HG02588 (cell line): ENCODE measurements around the gene CTNS.

Experiments
- ATAC-seq: cut with Tn5 transposase; IDR thresholded peaks from one replicate; pipeline ENCODE4 v1.9.1; 2021; ENCODE audit warnings: mild to moderate bottlenecking, moderate library complexity; ENCODE audit not compliant: unreplicated experiment

Gene CTNS

GRCh38 chr17:3636154-3636907 is at the start of gene CTNS, which contains the start of gene SHPK:
Gene CTNS, plus strand, starts transcription at chr17:3636760. Its CDS starts 3,447 bp downstream, at chr17:3640207.
Gene SHPK, minus strand, starts transcription at chr17:3636250. Its CDS starts 31 bp downstream, at chr17:3636219.
- ATAC-seq, result peak; percentile 91

DNA sequence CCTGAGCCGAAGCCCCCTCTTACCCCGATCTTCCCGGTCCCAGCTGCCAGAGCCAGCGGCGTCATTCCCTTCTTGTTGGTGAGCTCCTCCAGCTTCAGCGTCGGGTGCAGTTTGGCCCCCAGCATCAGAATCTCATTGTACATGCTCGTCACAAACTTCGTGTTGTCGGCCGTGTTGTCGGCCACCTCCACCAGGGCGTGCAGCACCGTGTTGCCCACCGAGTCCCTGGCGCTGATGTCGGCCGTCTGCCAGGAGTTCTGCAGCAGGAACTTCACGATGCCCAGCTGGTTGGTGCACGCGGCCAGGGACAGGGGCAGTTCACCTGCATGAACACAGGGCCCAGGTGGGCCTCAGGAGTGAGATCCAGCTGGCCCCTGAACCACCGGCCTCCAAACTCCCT is 46.8 kb upstream of the CTNS start:
- no peak for ATAC-seq

DNA sequence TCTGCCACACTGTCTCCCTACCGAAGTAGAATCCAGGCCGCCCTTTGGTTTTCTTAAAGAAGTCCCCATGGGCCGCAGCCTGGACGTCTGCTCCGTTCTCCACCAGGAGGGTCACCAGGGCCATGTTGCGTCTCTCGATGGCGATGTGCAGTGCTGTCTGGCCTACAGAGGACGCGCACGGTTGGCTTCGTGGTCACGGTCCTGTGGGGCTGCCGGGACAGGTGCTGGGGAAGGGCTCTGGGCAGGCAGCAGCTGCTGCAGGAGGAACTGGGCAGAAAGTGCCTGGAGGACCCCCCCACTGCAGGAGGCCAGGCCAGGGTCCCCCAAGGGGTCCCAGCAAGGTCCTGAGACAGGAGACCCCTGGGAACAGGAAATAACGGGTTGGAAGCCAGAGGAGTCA is 46.3 kb upstream of the CTNS start:
- ATAC-seq, result no peak

- no peak for ATAC-seq
Measured at GRCh38 chr17:3590768-3591167, 45.8 kb upstream of the CTNS start.

DNA sequence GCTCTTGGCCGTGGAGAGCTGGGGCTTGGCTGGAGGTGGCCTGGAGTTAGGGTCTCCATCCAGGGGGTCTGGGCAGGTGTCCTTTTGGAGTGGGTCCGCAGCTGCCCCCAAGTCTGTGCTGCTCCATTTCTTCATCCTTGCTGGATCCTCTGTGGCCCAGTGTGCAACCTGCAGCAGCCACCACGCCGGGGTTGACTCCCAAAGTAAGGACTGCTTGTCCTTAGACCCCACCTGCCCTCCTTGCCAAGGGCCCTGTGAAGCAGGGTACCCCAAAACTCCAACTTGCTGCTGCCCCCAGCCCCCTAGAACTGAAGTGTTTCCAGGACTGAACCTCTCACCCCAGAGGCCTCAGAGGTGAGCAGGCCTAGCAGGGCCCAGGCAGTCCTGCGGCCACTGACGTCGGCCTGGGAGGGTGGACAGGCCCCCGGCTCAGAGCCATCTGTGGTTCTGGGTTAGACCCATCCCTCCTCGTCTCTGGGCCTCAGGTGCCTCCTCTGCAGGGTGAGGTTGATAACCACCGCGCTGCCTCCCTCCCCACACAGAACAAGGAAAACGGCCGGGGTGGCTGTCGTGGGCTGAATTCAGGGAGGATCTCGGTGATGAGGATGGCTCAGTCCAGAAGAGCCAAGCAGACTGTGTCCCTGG is 44.2 kb upstream of the CTNS start:
- no peak for ATAC-seq

DNA sequence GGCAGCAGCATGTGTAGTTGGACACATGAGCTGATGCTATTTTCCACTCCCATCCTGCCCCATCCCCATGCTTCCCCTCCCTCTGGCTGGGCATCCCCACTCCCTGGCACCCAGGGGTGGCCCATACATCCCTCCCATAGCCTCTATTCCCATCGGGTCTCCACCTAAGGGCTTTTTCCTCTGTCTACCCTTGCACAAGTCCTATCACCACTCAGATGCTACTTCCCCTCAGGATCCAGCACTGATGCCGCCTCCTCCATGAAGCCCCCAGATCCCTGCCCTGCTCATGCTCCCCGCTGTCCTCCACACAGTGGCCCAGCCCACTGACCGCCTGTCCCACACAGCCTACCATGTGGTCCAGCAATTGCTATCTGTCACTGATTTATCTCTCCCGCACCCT is 43.2 kb upstream of the CTNS start:
- no peak for ATAC-seq

GRCh38 chr17:3594051-3594800 is 42.3 kb upstream of the CTNS start:
- no peak for ATAC-seq

GRCh38 chr17:3594976-3595375 is 41.6 kb upstream of the CTNS start:
- no peak for ATAC-seq

DNA sequence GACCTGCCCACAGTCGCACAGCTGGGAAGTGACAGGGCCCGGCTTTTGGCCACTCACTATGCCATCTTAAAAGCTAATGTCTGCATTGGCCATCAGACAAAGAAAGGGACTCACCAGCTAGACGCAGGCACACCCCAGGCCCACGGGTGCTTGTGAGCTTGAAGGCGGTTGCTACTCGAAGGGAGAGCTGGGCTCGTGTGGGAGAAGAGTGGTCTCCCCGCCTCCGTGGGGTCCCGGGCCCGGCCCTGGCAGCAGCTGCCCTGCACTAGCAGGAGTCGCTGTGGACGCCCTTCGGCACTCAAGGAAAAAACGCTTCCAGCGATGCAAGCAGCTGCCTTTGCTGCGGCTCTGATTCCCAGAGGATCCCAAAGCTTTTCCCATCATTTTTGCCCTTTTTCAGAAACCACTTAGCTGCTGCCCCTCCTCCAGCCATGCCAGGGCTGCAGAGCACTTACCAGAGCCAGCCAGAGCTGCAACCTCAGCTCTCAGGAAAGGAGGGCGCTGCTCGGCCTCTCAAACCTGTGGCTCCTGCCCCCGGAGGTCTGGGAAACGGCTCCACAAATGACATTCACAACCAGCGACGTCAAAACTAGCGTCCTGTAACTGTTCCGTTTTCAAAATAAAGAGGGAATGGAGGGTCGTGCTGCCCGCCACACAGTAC is 39.6 kb upstream of the CTNS start:
- no peak for ATAC-seq

DNA sequence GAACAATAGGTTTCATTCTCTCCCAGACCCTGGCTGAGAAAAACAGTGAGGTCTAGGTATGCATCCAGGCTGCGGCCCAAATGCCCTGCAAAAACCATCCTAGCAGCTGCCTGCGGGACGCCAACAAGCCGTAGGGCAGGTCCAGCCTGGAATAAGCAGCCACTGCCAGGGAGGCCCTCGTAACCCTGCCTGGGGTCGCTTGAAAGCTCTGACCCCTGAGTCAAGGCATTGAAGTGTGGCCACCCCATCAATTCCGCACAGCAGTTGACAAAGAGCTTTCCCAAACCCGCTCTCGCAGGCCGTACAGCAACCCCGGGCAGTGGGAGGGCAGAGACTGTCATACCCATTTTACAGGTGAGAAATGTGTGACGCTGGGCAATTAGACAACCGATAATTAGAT is 38.5 kb upstream of the CTNS start:
- no peak for ATAC-seq

DNA sequence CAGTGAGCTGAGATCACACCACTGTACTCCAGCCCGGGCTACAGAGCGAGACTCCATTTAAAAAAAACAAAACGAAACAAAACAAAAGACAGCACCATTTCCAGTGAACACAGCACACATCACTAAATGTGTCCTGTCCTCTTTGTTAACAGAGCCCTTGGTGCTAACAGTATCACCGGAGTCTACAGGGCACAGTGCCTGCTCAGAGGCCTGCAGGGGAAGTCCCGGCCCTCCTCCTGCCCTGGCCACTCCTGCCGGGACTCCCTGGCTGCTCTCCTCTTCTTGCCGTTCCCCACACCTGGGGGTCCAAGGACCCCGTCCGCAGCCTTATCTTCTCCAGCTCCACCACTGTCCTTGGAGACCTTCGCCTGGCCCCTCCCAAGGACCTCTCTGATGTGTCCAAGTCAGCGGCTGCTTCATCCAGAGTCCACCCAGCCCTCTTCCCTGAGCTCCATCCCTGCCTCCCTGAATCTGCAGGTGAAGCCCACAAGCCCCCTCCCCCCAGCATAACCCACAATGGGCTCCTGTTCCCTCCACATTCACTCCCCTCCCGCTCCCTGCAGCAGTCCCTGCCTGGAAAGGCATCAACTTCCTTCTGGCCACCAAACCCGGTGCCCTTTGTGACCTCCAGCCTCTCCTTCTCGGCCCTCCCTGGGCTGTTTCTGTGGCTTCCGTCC is 35.9 kb upstream of the CTNS start:
- ATAC-seq, result no peak

DNA sequence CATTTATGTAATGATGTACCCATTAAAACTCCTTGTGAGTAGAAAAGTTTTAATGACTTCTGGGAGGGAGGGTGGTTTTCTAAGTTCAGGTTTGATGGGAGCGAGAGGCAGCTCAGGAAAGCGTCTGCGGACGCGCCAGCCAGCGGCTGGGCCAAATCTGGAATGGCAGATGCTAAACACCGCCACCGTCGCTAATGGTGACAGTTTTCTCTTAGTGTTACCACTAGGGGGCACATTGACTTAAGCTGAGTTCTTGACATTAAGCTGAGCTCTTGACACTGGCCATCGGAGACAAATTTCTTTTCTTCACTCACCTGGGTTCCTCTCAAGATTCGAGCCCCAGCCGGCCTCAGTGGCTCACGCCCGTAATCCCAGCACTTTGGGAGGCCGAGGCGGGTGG is 34.1 kb upstream of the CTNS start:
- ATAC-seq, result no peak

DNA sequence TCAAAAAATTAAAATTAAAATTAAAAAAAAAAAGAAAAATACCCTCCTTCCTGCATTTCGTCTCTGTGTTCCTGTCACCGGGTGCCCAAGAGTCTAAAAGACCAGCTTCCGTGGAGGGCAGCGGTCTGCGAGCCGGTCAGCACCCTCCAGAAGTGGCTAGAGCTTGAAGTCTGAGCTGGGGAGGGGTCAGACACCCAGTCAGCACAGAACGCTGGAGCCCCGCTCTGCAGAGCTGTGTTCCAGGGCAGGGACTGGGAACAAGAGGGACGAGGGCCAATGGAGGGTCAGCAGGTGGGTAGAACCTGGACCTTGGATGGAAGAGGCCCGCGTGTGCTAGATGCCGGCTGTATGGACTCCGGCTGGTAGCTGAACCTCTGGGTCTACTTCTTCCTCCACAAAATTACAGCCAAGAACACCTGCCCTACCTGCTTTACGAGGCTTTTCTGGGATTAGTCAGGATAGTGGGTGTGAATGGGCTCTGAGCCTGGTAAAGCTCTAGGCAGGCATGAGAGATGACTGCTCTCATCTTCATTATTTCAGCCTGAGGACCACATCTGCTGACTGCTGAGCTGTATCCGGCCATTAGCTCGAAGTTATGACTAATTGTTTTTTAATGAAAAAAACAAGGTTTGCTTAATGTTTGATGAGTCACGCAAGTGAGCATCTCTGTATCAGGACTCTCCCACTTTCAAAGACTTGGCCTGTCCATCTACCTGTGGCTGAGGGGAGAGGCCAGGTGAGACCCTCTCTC is 33.3 kb upstream of the CTNS start:
- no peak for ATAC-seq

- ATAC-seq, result no peak
Measured at GRCh38 chr17:3603870-3604259, 32.7 kb upstream of the CTNS start.

- no peak for ATAC-seq
Measured at GRCh38 chr17:3609689-3610088, 26.9 kb upstream of the CTNS start.

GRCh38 chr17:3610523-3610922 is 26.0 kb upstream of the CTNS start:
- no peak for ATAC-seq

DNA sequence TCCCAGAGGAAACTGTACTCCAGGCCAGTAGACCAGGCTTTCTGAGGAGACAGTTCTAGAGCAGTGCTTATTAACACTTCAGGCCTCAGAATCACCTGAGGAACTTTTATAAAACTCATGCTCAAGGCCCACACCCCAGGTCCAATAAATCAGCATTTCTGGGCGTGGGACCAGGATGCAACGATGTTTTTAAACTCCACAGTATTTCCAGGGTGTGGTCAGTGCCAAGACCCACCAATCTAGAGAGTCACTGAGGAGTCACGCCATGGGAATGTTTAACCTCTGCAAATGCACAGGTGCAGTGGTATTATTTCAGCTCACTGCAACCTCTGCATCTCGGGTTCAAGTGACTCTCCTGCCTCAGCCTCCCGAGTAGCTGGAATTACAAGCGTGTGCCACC is 23.4 kb upstream of the CTNS start:
- ATAC-seq, result no peak

GRCh38 chr17:3615160-3615870 is 21.2 kb upstream of the CTNS start:
- no peak for ATAC-seq

DNA sequence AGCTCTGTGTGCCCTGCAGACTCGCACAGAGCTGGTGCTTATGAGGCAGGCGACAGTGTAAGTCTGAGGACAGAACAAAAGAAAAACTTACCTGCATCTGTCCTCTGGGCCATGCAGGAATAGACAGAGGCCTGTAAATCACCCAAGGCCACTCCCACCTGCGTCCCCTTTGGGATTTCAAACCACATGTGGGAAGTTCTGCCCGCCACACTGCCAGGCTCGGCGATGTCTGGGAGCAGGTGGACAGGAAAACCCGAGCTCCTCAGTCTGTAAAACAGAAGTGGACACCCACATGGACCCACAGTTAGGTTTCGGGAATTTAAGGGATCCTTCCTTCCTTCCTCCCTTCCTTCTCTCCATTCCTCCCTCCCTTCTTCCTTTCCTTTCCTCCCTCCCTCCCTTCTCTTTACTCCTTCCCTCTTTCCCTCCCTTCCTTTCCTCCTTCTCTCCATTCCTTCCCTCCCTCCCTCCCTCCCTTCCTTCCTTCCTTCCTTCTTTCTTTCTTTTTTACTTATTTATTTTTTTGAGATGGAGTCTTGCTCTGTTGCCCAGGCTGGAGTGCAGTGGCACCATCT is 15.3 kb upstream of the CTNS start:
- ATAC-seq, result no peak
